H1 (cell line): ENCODE results near the gene CAMK2D. TPM values are rescaled to one million over a fixed set of nuclear protein-coding genes. Genes with fewer than 3 reads are reported as not detected.

Experiments
- EZH2 ChIP-seq: fragments of 200-600 bp; sonication (generic); IDR thresholded peaks from 2 replicates; pipeline ENCODE4 v1.7.1; 2012; ENCODE audit warnings: low read depth, mild to moderate bottlenecking, moderate library complexity, low read length, inconsistent platforms; ENCODE audit not compliant: severe bottlenecking
- KDM1A ChIP-seq: fragments of 200-600, 300-600 bp; sonication (generic); IDR thresholded peaks from 2 replicates; pipeline ENCODE4 v1.7.1; 2016; ENCODE audit warnings: mild to moderate bottlenecking, low read length, borderline replicate concordance
- TBP ChIP-seq: IDR thresholded peaks from 2 replicates; pipeline ENCODE4 v1.6.1; 2011; ENCODE audit warnings: low read depth, low read length, improper control_type of control experiment
- ZNF274 ChIP-seq: IDR thresholded peaks from 2 replicates; pipeline ENCODE4 v1.7.0; 2012; ENCODE audit warnings: low read length, borderline replicate concordance; ENCODE audit errors: extremely low read depth
- polyA plus RNA-seq, 7 experiments: library from polyadenylated mRNA; depleted of rRNA in 3 of 7; stranded (reverse) in 5 of 7; unstranded in 2 of 7; fragments of >200 nt in 5 of 7; fragments of 200-250 nt in 2 of 7; gene quantifications; 1 replicate in 5 of 7; 2 replicates in 1 of 7; 4 replicates in 1 of 7; pipeline versions ENCODE4 v1.2.1 to v1.2.3, GENCODE V29; 2011 to 2013; ENCODE audit warnings: missing spikeins in 2 of 7, mixed read lengths in 2 of 7
- total RNA-seq: library from RNA; stranded (reverse); fragmentation: NEBNext Ultra II Directional; extraction: Animal tissue kit (Norgen Biotek cat#: 25700); gene quantifications from 2 replicates; pipeline ENCODE4 v1.2.1, GENCODE V29; 2021

Gene CAMK2D
- total and polyA plus RNA-seq, 2 of the 8 experiments (the other 6 are each of a cell fraction or from before 2014, with no cell fraction given) = 3.2 to 7.0 TPM

GRCh38 chr4:113445286-113445685 lies 316.3 kb downstream of the CAMK2D start (continued):
- TF ChIP-seq KDM1A (no peak), TBP (no peak), ZNF274 (no peak), EZH2 (no peak)
